ENCODE results near the gene VAV3.

DNA sequence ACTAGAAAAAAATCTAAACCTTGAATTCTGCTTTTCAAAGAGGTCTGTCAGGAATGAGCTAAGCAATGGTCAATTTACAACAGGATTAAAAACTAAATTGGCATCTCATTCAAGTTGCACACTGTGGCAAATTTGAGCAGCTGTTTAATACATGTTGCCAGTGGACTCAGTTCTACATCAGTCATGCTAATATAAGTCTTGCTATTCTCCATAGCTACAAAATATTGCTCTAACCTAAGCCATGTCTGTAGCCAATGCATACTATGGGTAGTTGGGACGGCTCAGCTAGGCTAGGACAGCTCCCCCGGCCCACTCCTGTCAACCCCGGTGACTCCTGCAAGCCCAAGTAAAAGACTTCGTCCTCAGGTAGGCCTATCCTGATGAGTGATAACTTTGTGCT is 10.9 kb upstream of the VAV3 start:
- TF ChIP-seq POLR2AphosphoS5 (IDR thresholded peaks at IDR 0.05) (no peak), EP300 (IDR thresholded peaks at IDR 0.05) (no peak)
- TF ChIP-seq, protein P1, sequence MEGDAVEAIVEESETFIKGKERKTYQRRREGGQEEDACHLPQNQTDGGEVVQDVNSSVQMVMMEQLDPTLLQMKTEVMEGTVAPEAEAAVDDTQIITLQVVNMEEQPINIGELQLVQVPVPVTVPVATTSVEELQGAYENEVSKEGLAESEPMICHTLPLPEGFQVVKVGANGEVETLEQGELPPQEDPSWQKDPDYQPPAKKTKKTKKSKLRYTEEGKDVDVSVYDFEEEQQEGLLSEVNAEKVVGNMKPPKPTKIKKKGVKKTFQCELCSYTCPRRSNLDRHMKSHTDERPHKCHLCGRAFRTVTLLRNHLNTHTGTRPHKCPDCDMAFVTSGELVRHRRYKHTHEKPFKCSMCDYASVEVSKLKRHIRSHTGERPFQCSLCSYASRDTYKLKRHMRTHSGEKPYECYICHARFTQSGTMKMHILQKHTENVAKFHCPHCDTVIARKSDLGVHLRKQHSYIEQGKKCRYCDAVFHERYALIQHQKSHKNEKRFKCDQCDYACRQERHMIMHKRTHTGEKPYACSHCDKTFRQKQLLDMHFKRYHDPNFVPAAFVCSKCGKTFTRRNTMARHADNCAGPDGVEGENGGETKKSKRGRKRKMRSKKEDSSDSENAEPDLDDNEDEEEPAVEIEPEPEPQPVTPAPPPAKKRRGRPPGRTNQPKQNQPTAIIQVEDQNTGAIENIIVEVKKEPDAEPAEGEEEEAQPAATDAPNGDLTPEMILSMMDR (IDR thresholded peaks at IDR 0.05), result no peak
